GM20431 (cell line): ENCODE measurements around the gene ART1.

Experiments used
- in situ Hi-C: fragments of 300-500 bp; cut with MseI, MboI; formaldehyde crosslinking; loops from one replicate; pipeline ENCODE4 v1.15.0; 2020; ENCODE audit warnings: low sequenced_read_pairs; ENCODE audit not compliant: unreplicated experiment

ART1 gene

DNA sequence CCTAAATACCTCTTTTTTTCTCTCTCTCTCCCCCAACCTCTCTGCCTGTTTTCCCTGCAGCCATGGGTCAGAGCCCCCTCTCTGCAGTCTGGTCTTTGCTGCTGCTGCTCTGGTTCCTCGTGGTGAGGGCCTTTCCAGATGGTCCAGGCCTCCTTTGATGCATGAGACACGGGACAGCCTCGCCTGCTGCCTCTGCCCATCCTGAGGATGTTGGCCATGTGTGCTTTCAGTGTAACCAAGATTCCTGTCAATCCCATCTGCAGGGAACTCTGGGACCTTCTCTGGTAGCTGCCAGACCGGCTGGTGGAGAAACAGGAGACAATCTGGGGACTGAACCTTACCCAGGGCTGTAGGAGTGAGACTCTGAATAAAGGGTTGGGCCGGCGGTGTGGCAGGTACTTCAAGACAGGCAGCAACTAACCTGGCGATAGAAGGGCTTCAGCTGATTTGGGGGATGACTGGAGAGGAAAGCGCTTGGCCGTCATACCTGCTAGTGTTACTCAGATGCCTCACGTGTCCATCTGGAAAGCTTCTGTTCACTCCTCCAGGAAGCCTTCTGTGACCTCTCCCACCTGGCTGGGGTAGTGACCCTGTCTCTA lies 19.2 kb downstream of the ART1 start:
- in situ Hi-C loops: no loop called here

- in situ Hi-C loops: no loop called here
These were observed 20.6 kb downstream of the ART1 start for GRCh38 chr11:3665336-3666022.

GRCh38 chr11:3666023-3666530 lies 21.1 kb downstream of the ART1 start:
- in situ Hi-C loops: no loop called here

- in situ Hi-C loops: no loop called here
These were observed 22.5 kb downstream of the ART1 start for GRCh38 chr11:3667149-3668035.

- in situ Hi-C loops: no loop called here
These were observed 24.2 kb downstream of the ART1 start for GRCh38 chr11:3669128-3669527.

GRCh38 chr11:3669742-3670183 lies 24.8 kb downstream of the ART1 start:
- in situ Hi-C loops: no loop called here

- in situ Hi-C loops: no loop called here
These were observed 26.7 kb downstream of the ART1 start, which contains the start of gene CHRNA10 for GRCh38 chr11:3671334-3672254. TSS of gene CHRNA10 (minus strand) at chr11:3671384. CDS start at chr11:3671312, 72 bp downstream.

GRCh38 chr11:3674189-3674588 lies 29.3 kb downstream of the ART1 start:
- in situ Hi-C loops: no loop called here

DNA sequence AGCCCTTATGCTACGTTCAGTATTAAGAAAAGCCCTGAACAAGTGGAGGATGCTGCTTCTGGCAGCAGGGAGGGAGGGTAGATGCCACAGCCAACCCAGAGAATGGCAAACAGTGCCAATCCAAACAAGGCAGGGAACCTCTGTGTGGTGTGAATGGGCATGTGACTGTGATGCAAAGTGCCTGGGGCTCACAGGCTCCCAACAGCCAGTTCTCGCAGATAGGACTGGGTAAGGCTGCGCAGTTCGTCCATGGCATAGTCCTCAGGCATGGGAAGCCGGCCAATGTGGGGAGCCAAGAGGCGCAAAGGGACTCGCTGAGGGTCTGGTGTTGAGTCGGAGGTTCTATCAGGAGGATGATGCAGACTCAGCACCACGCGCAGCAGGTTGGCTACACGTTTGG lies 31.0 kb downstream of the ART1 start:
- in situ Hi-C loops: no loop called here

GRCh38 chr11:3679077-3679476 lies 34.1 kb downstream of the ART1 start:
- in situ Hi-C loops: no loop called here

DNA sequence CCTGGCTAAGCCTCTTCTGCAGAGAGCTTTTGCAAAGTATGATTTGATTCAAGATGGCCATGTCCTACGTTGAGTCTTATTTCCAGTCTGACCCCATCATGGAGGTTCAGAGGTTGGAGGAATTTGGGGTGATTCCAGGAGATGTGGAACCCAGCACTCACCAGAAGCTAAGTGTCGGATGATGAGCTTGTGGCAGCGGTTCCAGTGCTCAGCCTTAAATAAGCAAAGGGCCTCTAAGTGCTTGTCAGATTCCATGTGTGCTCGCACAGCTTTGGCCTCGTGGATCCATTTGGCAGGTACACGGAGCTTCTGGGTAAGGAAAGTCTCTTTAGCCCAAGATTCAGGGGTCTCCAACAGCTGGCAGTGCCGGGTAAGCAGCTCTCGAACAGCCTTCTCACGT lies 38.1 kb downstream of the ART1 start:
- in situ Hi-C loops: no loop called here

- in situ Hi-C loops: no loop called here
These were observed 39.3 kb downstream of the ART1 start for GRCh38 chr11:3684129-3684818.

DNA sequence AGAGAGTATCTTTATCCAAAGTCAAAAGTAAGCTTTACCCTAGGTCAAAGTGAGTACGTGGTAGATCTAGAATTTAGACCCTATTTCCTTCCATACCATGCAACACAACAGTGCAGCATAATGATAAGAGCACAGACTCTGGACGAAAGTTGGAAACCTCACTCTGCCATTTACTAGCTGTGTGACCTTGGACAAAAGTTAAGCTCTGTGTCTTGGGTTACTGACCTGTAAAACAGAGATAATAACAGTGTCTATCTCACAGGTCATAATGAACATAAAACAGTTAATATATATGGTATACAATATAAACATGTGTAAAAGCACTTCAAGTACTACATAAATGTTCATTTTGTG lies 39.9 kb downstream of the ART1 start:
- in situ Hi-C loops: no loop called here

DNA sequence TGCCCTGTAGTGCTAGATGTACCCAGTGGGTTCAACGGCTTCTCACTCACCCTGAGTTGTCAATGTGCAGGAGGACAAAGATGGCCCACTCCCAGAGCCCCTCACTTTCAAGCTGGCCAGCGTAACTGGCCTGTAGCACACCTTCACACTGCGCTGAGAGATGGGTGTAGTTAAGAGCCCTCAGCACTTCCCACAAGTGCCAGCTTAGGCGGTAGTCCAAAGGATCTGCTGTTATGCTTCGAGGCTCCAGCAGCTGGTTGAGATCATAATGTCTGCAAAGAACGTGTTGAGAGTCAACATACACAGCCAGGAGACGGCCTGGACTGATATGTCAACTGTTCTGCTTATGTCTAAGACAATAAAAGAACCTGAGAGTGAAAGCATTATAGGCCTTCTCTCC lies 41.0 kb downstream of the ART1 start:
- in situ Hi-C loops: no loop called here

- in situ Hi-C loops: no loop called here
These were observed 41.8 kb downstream of the ART1 start for GRCh38 chr11:3686751-3687150.

DNA sequence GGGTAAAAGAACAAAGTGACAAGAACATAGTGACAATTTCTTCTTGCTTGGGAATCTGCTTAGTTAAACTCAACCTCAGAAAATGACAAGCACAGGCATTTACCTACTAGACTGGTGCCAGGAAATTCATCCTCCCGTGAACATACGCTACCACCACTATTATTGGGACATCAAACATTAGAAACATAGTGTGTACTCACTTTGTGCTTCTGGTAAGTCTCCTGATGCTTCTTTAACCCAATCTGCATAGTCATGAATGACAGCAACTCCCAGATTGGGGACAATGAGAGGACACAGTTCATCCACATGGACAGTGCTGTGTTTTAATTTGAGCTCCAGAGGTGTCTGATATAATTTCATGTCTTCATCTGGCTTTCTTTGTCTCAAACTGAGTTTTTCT lies 55.5 kb downstream of the ART1 start:
- in situ Hi-C loops: no loop called here

- in situ Hi-C loops: no loop called here
These were observed 56.0 kb downstream of the ART1 start for GRCh38 chr11:3700910-3701309.

DNA sequence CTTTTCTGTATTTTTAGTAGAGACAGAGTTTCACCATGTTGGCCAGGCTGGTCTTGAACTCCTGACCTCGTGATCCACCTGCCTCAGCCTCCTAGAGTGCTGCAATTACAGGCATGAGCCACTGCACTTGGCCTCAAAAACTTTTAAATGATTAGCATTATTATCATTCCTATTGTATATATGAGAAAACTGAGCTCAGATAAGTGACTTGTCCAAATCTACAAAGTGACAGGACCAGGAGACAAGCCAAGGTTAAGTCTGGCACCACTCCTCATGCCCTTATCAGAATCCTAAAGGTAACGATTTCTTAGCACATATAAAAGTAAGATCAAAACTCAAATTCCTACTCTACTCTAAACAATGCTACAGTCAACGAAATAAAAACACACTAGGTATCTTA lies 58.5 kb downstream of the ART1 start:
- in situ Hi-C loops: no loop called here

GRCh38 chr11:3707176-3707575 lies 62.2 kb downstream of the ART1 start:
- in situ Hi-C loops: no loop called here
